Gastroesophageal sphincter (tissue), 4 donors: ENCODE measurements around the gene KRT84. TPM values are rescaled to one million over a fixed set of nuclear protein-coding genes. Genes with fewer than 3 reads are reported as not detected.

ENCODE experiments used
- ATAC-seq: fragments of 150-250 bp; one replicate; pipeline ENCODE4 v1.9.1; 2016; ENCODE audit warnings: mild to moderate bottlenecking, moderate library complexity
- H3K27ac ChIP-seq, 4 donors: fragments of 200-600 bp; sonication (generic) in 3 of 4; 1 replicate in 3 of 4; 2 replicates in 1 of 4; pipeline ENCODE4 v1.5.1; 2016 to 2019
- H3K27me3 ChIP-seq: fragments of 200-600 bp; sonication (generic); one replicate; pipeline ENCODE4 v1.5.1; 2019
- H3K36me3 ChIP-seq, 2 donors: fragments of 200-600 bp; sonication (generic); one replicate each; pipeline ENCODE4 v1.5.1; 2019; ENCODE audit warnings: control low read depth in 1 of 2
- H3K4me1 ChIP-seq, 3 donors: fragments of 200-600 bp; sonication (generic); 1 replicate in 2 of 3; 2 replicates in 1 of 3; pipeline ENCODE4 v1.5.1; 2016 to 2019; ENCODE audit warnings: control low read depth in 2 of 3
- H3K4me3 ChIP-seq, 2 donors: fragments of 200-600 bp; sonication (generic); one replicate each; pipeline ENCODE4 v1.5.1; 2019; ENCODE audit warnings: mild to moderate bottlenecking in 1 of 2, moderate library complexity in 1 of 2
- H3K9me3 ChIP-seq, 3 donors: fragments of 200-600 bp; sonication (generic); one replicate each; pipeline ENCODE4 v1.5.1; 2017 to 2019; ENCODE audit warnings: control low read depth in 2 of 3
- EP300 ChIP-seq: sonication (generic); formaldehyde crosslinking; IDR thresholded peaks from one replicate; pipeline ENCODE4 v1.6.1; 2017; ENCODE audit warnings: antibody characterized with exemption, mild to moderate bottlenecking
- POLR2A ChIP-seq, 2 donors: fragments of 450-650 bp; IDR thresholded peaks; one replicate each; pipeline ENCODE4 v1.6.1; 2017; ENCODE audit warnings: antibody characterized with exemption in 2 of 2, mild to moderate bottlenecking in 2 of 2, moderate library complexity in 1 of 2
- POLR2AphosphoS5 ChIP-seq: sonication (generic); formaldehyde crosslinking; IDR thresholded peaks from one replicate; pipeline ENCODE4 v1.6.1; 2017; ENCODE audit warnings: antibody characterized with exemption
- WGBS, 2 donors: methylation state at CpG; one replicate each; pipeline ENCODE4 v1.1.5; 2018; ENCODE audit warnings: low coverage in 1 of 2; 5-methylcytosine and 5-hydroxymethylcytosine counted together
- total RNA-seq, 4 donors: library from RNA; depleted of rRNA; stranded (reverse); fragments of >200 nt; gene quantifications; one replicate each; pipeline ENCODE4 v1.1.0, GENCODE V29; 2016
- TF ChIP-seq, protein P1 (sequence below), 4 experiments: fragments of 200-600 bp in 2 of 4; fragments of 450-650 bp in 2 of 4; sonication (generic) in 1 of 4; IDR thresholded peaks; one replicate each; pipeline ENCODE4 v1.5.1; 2017 to 2019; ENCODE audit warnings: antibody characterized with exemption in 4 of 4, mild to moderate bottlenecking in 2 of 4, moderate library complexity in 2 of 4

Gene KRT84
- total RNA-seq, 4 donors from 2014 or later = not detected

DNA sequence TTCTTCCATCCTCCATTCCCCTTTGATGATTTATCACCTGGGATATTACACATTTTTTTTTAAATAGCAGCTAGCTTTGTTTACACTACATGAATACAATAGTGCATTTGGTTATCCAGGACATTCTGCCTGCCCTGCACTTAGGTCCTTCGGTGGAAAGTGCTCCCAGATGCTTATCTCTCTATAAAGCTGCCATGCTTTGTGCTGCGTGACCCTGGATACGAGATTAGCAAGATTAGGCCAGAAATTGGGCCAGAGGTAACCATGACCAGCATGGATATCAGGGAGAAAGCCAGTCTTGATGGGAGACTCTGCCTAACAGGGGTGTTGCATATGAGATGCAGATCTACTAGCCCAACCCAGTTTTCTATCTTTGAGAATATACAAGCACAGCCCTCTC, 52.1 kb downstream of the KRT84 start:
- H3K27ac ChIP-seq = no peak overlapping the region
- 50% methylated on average over 2 of the region's 3 CpGs; no CpG with 5 or more reads in 1 of the 2 donors for WGBS, 2 donors
- no peaks in the 10 kb centered on the region for H3K4me1 ChIP-seq
- peaks cover 0 to 18% (median 0%) of the 10 kb centered on the region in 3 donors for H3K9me3 ChIP-seq
- TF ChIP-seq EP300 = no peak
- no peak for TF ChIP-seq POLR2AphosphoS5
- TF ChIP-seq POLR2A (IDR thresholded peaks at IDR 0.05) = no peak
- TF ChIP-seq, protein P1, sequence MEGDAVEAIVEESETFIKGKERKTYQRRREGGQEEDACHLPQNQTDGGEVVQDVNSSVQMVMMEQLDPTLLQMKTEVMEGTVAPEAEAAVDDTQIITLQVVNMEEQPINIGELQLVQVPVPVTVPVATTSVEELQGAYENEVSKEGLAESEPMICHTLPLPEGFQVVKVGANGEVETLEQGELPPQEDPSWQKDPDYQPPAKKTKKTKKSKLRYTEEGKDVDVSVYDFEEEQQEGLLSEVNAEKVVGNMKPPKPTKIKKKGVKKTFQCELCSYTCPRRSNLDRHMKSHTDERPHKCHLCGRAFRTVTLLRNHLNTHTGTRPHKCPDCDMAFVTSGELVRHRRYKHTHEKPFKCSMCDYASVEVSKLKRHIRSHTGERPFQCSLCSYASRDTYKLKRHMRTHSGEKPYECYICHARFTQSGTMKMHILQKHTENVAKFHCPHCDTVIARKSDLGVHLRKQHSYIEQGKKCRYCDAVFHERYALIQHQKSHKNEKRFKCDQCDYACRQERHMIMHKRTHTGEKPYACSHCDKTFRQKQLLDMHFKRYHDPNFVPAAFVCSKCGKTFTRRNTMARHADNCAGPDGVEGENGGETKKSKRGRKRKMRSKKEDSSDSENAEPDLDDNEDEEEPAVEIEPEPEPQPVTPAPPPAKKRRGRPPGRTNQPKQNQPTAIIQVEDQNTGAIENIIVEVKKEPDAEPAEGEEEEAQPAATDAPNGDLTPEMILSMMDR (IDR thresholded peaks at IDR 0.05) = no peak
- H3K4me3 ChIP-seq = no peak overlapping the region
- peaks cover 12% of the 10 kb centered on the region for H3K27me3 ChIP-seq
- no peak for ATAC-seq
- no peaks in the 10 kb centered on the region for H3K36me3 ChIP-seq

DNA sequence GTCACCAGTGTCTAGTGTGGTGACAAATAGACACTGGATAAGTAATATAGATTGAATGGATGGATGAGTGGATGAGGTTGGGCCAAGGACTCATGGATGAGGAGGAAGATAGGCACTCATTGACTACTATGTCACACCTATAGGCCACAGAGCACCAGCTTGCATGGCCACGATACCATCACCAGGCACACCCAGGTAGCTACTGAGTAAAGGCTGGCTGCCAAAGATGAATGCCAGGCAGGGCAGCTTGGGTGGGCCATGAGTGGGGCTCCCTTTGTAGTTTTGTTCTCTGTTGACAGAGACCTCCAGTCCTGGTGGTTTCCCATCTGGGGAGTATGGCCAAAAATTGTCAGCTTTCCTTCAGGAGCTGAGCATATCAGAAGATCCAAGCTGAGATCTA, 53.1 kb downstream of the KRT84 start:
- Histone ChIP-seq H3K27ac (no peak overlapping the region), H3K4me3 (no peak overlapping the region), H3K9me3 (peaks cover 0 to 18% (median 0%) of the 10 kb centered on the region in 3 donors), H3K36me3 (no peaks in the 10 kb centered on the region), H3K4me1 (no peaks in the 10 kb centered on the region), H3K27me3 (peaks cover 12% of the 10 kb centered on the region)
- no peak for ATAC-seq
- TF ChIP-seq POLR2A (IDR thresholded peaks at IDR 0.05) = no peak
- TF ChIP-seq, protein P1 (IDR thresholded peaks at IDR 0.05) = no peak
- TF ChIP-seq POLR2AphosphoS5 = no peak
- TF ChIP-seq EP300 = no peak
- WGBS, 2 donors = 100% methylated on average over 1 of the region's 1 CpG

DNA sequence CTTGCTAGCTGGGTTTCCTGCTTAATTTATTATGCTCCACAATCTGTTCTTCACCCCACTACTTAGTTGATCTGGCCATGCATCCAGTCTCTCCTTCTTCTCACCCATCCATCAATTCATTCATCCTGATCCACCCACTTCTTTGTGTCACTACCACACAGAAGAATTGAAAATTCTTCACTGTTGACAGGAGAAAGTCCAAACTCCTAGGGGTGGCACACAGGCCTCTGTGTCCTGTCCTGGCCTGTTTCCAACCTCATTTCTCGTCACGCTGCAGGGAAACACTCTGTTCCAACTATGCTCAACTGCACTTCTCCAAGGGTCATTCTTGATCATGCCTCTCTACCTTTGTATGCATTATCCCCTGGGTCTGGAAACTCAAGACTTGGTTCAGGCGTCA, 53.6 kb downstream of the KRT84 start:
- WGBS, 2 donors = 88 to 90% methylated on average over 3 of the region's 3 CpGs
- Histone ChIP-seq H3K27ac (no peak overlapping the region), H3K4me3 (no peak overlapping the region), H3K9me3 (peaks cover 0 to 14% (median 0%) of the 10 kb centered on the region in 3 donors), H3K4me1 (no peaks in the 10 kb centered on the region), H3K36me3 (no peaks in the 10 kb centered on the region), H3K27me3 (peaks cover 12% of the 10 kb centered on the region)
- TF ChIP-seq, protein P1 (IDR thresholded peaks at IDR 0.05) = no peak
- no peak for TF ChIP-seq EP300
- no peak for TF ChIP-seq POLR2A (IDR thresholded peaks at IDR 0.05)
- no peak for TF ChIP-seq POLR2AphosphoS5
- no peak for ATAC-seq

DNA sequence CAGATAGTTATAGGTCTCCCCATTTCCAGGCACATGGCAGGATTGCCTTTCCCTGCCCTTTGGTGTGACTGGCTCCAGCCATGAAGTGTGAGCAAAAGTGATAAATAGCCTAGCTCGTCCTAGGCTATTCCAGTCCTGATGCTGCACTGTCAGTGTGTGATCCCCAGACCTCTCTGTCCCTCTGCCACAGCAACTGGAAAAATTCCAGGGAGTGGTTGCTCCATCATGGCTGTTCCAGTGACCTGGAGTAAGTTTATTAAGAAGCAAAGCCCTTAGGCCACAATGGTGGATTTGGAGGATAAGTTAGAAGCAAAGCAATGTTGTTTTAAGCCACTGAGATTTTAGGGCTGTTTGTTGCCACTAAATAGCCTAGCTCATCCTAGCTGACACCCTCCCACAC, 54.4 kb downstream of the KRT84 start:
- WGBS, 2 donors = no CpG with 5 or more reads among the region's 1 CpG
- Histone ChIP-seq H3K4me1 (no peaks in the 10 kb centered on the region), H3K4me3 (no peak overlapping the region), H3K36me3 (no peaks in the 10 kb centered on the region), H3K27ac (no peak overlapping the region), H3K27me3 (peaks cover 12% of the 10 kb centered on the region), H3K9me3 (peaks cover 0 to 6% (median 0%) of the 10 kb centered on the region in 3 donors)
- no peak for ATAC-seq
- TF ChIP-seq EP300 = no peak
- TF ChIP-seq, protein P1 (IDR thresholded peaks at IDR 0.05) = no peak
- TF ChIP-seq POLR2A (IDR thresholded peaks at IDR 0.05) = no peak
- TF ChIP-seq POLR2AphosphoS5 = no peak

DNA sequence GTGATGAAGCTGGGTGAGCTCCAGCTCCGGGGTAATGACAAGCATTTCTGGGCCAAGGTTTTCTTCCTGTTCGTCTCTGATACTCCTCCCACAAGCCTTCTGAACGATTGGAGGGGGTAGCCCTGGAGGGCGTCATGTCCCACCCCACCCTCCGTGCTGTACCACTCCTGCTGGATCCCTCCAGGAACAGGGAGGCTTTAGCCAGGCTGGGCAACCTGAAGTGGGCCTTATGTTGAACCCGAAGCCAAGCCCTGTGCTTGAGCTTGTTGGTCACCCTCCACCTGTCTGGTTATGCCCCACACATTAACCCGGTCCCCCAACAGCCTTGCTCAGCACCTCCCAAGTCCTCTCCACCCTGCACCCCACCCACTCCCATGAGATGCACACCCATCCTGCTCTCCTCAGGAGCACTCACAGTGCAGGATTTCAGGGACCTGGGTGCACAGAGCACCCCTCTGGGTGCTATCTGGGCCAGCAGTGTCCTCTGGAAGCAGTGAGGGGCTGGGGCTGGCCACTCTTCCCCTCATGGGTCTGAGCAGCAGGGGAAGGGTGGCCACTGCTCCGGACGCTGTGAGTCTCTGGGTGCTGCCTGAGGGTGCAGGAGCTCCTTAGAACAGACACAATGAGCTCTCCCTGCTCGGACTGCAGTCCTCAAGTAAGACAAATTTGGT, 57.5 kb downstream of the KRT84 start:
- Histone ChIP-seq H3K27ac (no peak overlapping the region), H3K4me1 (no peaks in the 10 kb centered on the region)
- 73 to 78% methylated on average over 3 of the region's 10 CpGs for WGBS, 2 donors

More for the DNA sequence above, 57.5 kb downstream of the KRT84 start:
- TF ChIP-seq EP300 = no peak
- TF ChIP-seq, protein P1 (IDR thresholded peaks at IDR 0.05) = no peak
- no peak for TF ChIP-seq POLR2AphosphoS5
- no peak for TF ChIP-seq POLR2A (IDR thresholded peaks at IDR 0.05)
- Histone ChIP-seq H3K9me3 (no peaks in the 10 kb centered on the region), H3K36me3 (no peaks in the 10 kb centered on the region), H3K27me3 (peaks cover 6% of the 10 kb centered on the region), H3K4me3 (no peak overlapping the region)
- ATAC-seq = no peak
